Measurements from ENCODE around the gene COL5A2.

The COL5A2 gene

GRCh38 chr2:189111063-189111715 lies 68.4 kb downstream of the COL5A2 start:
- in situ Hi-C loops (cut with MboI; ENCODE audit: low sequenced_read_pairs, unreplicated experiment): no loop called here
- no peak for TF ChIP-seq CTCF (IDR thresholded peaks at IDR 0.05; ENCODE audit: borderline replicate concordance, control extremely low read depth, extremely low read depth, insufficient read depth, missing control alignments)
- no peak for DNase-seq (ENCODE audit: low spot score)

- in situ Hi-C loops (cut with MboI; ENCODE audit: low sequenced_read_pairs, unreplicated experiment): no loop called here
- TF ChIP-seq CTCF (IDR thresholded peaks at IDR 0.05; ENCODE audit: borderline replicate concordance, control extremely low read depth, extremely low read depth, insufficient read depth, missing control alignments): no peak
- no peak for DNase-seq (ENCODE audit: low spot score)
These were observed 69.6 kb downstream of the COL5A2 start for GRCh38 chr2:189109921-189110397.

- in situ Hi-C loops (cut with MboI; ENCODE audit: low sequenced_read_pairs, unreplicated experiment): no loop called here
- TF ChIP-seq CTCF (IDR thresholded peaks at IDR 0.05; ENCODE audit: borderline replicate concordance, control extremely low read depth, extremely low read depth, insufficient read depth, missing control alignments): no peak
- no peak for DNase-seq (ENCODE audit: low spot score)
These were observed 74.6 kb downstream of the COL5A2 start for GRCh38 chr2:189104934-189105333.

- no peak for DNase-seq (ENCODE audit: low spot score)
- no peak for TF ChIP-seq CTCF (IDR thresholded peaks at IDR 0.05; ENCODE audit: borderline replicate concordance, control extremely low read depth, extremely low read depth, insufficient read depth, missing control alignments)
- in situ Hi-C loops (cut with MboI; ENCODE audit: low sequenced_read_pairs, unreplicated experiment): no loop called here
These were observed 76.8 kb downstream of the COL5A2 start for GRCh38 chr2:189102735-189103134.

- in situ Hi-C loops (cut with MboI; ENCODE audit: low sequenced_read_pairs, unreplicated experiment): no loop called here
- DNase-seq (ENCODE audit: low spot score): no peak
- no peak for TF ChIP-seq CTCF (IDR thresholded peaks at IDR 0.05; ENCODE audit: borderline replicate concordance, control extremely low read depth, extremely low read depth, insufficient read depth, missing control alignments)
These were observed 81.6 kb downstream of the COL5A2 start for GRCh38 chr2:189097934-189098333.

- DNase-seq (ENCODE audit: low spot score): no peak
- TF ChIP-seq CTCF (IDR thresholded peaks at IDR 0.05; ENCODE audit: borderline replicate concordance, control extremely low read depth, extremely low read depth, insufficient read depth, missing control alignments): no peak
- in situ Hi-C loops (cut with MboI; ENCODE audit: low sequenced_read_pairs, unreplicated experiment): no loop called here
These were observed 82.7 kb downstream of the COL5A2 start for GRCh38 chr2:189096769-189097447.
